HG02763 (cell line): ENCODE results near the gene TMEM51.

Experiments
- ATAC-seq: cut with Tn5 transposase; IDR thresholded peaks from one replicate; pipeline ENCODE4 v1.9.1; 2021; ENCODE audit warnings: mild to moderate bottlenecking, moderate library complexity; ENCODE audit not compliant: unreplicated experiment

TMEM51 gene

GRCh38 chr1:15152318-15153183 lies 996 bp upstream of the TMEM51 start:
- ATAC-seq, result no peak

DNA sequence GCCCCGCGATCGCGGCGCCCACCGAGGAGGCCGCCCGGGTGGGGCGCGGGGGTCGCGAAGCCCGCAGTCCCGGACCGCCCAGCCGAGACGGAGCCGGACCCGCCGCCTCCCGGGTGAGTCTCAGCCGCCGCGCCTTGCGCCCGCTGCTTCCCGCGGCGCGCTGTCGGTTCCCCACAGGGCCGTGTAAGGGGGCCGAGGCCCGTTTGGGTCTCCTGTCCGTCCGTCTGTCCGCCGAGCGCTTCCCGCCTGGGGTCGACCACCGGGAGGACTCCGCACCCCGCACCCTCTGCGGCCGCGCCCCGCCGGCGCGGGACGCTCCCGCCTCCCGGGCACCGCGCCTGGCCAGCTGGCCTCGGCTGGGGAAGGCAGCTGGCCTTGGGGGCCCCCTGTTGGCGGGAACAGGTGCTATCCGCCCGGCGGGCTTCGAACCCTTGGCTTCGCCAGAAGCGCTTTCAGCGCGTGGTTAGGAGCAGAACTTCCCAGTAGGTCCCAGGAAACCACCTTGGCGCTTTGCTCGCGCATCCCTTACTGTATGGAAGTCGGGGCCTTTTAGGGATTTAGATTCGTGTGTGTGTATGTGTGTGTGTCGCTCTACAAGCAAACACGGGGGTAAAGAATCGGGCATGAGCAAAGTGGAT lies 414 bp downstream of the TMEM51 start:
- no peak for ATAC-seq

GRCh38 chr1:15154480-15155036 lies 1.0 kb downstream of the TMEM51 start:
- ATAC-seq, result no peak

GRCh38 chr1:15155191-15155590 lies 1.6 kb downstream of the TMEM51 start:
- no peak for ATAC-seq

GRCh38 chr1:15155888-15156741 lies 2.6 kb downstream of the TMEM51 start:
- ATAC-seq, result no peak

DNA sequence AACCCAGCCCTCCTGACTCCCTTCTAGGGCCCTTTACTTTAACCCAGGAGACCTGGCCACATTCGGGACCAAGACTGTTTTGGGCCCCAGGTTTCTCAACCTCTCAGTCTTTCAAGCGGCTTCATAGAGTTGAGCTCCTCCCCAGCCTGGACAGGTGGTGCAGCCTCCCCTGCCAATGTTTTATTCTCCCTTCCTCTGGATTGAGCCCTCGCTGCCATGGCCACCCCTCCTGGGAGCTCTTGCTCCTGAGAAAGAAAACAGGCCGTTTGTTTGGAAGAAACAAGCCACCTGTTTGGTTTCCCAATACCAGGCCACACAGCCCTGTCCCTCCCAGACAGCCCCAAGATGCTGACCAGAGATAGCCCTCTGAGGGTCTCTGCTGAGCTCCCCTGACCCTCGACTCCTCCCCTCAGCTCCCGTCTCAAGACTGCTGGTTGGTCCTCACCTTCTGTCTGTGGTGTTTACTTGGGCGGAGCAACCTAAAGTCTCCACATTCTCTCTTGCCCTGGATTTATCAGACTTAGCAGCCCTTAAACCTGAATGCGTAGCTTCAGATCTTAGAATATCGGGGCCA lies 3.3 kb downstream of the TMEM51 start:
- ATAC-seq, result no peak

DNA sequence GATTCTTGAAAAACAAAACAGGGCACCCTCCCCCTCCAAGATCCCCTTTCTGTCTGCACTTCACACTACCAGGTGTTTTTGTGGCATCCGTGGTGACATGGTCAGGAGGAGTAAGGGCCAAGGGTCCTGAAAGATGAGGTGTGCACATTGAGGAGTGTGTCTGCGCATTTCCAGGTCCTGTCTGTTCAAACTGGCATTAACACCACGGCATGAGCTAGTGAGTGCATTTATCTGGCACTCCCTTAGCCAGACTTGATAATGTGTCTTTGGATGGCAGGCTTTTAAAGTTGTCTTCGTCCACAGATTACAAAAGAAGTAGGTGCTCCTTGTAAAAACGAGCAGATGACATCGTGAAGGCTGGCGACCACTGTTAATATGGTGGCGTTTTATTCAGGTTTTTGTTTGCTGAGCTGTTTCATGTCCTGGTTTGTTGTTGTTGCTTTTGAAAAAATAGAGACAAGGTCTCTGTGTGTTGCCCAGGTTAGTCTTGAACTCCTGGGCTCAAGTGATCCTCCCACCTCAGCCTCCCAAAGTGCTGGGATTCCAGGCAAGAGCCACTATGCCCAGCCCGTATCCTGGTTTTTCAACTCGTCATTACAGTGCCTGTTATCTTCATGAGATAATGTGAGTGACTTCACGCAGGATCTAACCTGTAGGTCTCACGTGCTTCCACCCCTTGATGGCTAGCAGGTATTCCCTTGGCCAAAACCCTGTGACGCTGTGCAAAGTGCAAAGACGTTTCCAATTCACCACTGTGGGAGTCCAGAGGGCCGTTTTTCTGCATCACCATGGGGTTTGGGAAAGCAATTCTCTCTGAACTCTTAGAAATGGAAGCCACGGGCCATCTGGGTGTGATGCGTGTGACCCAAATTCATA lies 4.2 kb downstream of the TMEM51 start:
- no peak for ATAC-seq

DNA sequence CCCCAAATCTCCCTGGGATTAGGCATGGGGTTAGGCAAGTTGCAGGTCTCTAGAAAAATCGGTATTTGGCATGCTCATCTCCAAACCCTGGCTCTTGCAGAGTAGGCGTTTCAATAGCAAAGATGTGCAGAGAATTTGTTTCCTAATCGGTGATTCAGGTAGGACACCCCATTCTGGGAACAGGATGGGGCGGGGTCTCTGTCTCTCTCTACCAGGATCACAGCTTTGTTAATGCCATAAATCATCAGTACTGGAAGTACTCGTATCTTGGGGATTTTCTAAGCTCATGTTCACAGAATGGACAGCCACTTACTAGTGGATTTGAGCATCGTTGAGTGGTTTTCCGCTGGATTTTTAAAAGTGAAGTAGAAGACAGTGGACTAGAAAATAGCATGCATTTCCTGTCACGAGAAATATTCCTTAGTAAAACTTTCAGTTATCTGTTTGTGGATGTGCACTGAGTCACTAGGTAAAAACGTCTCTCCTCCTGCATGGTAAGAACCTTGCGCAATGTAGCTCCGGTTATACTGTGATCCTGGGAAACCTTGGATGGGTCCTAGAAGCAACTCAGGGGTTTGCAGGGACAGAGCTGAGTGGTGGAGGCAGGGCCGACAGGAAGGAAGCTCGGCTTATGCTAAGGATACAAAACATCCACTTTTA lies 5.1 kb downstream of the TMEM51 start:
- no peak for ATAC-seq

- no peak for ATAC-seq
Observed at GRCh38 chr1:15159166-15159555, 5.6 kb downstream of the TMEM51 start.

DNA sequence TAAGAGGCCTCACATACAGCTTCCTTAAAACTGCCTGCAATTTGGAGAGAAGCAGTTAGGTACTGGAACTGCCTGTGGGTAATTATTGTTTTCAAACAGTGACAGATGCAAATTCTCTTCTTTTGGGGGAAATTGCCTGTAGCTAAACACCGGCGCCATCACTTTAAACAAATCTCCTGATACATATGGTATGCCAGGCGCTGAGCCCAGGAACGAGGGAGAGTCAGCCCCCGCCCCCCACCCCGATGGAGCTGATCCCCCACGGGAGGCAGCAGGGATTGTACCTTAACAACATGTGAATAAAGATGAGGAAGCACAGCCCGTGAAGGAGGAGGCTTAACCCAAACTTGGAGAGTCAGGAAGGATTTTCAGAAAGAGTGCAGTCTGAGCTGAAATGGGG lies 7.1 kb downstream of the TMEM51 start:
- no peak for ATAC-seq

GRCh38 chr1:15167386-15167785 lies 13.8 kb downstream of the TMEM51 start:
- ATAC-seq, result no peak

- no peak for ATAC-seq
Observed at GRCh38 chr1:15168479-15168878, 14.9 kb downstream of the TMEM51 start.

DNA sequence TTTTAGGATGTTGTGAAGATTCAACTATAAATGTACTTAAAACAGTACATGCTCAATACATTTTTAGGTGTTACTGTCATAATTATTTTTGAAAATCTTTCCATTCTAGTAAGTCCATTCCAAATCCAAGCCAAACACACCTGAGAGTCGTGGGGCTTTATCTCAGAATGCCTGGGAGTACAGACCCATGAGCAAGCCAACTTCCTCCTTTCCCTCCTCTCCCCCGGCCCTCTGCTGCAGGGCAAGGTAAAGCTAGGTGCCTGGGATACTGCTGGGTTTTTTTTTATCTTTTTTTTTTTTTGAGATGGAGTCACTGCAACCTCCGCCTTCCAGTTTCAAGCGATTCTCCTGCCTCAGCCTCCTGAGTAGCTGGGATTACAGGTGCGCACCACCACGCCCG lies 16.5 kb downstream of the TMEM51 start:
- ATAC-seq, result no peak

GRCh38 chr1:15171271-15171908 lies 17.8 kb downstream of the TMEM51 start:
- no peak for ATAC-seq

DNA sequence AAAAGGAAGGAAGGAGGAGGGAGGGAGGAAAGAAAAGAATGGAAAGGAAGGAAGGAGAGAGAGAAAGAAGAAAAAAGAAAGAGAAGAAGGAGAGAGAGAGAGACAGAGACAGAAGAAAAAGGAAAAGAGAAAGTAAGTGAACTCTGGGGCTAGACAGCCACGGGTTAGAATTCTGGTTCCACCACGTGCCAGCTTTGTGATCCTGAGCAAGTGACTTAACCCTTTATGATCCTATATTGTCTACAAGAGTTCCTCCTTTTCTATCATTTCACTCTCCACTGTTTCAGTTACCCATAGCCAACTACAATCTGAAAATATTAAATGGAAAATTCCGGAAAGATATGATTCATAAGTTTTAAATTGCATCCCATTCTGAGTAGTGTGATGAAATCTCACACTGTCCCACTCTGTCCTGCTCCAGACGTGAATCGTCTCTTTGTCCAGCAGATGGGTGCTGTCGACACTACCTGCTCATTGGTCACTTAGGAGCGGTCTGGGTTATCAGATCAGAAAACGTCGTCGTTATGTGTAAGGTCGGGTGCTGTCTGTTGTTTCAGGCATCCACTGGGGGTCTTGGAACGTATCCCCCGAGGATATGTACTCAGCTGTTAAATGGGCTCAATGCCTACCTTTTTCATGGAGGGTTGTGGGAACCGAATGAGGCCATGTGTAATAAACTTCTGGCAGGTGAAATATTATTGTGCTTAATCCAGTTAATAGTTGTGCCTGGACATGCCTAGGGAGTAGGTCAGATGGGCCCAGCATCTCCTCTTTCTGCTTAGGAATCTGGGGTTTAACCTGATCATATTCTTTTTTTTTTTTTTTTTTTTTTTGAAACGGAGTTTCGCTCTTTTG lies 19.1 kb downstream of the TMEM51 start:
- ATAC-seq, result no peak

DNA sequence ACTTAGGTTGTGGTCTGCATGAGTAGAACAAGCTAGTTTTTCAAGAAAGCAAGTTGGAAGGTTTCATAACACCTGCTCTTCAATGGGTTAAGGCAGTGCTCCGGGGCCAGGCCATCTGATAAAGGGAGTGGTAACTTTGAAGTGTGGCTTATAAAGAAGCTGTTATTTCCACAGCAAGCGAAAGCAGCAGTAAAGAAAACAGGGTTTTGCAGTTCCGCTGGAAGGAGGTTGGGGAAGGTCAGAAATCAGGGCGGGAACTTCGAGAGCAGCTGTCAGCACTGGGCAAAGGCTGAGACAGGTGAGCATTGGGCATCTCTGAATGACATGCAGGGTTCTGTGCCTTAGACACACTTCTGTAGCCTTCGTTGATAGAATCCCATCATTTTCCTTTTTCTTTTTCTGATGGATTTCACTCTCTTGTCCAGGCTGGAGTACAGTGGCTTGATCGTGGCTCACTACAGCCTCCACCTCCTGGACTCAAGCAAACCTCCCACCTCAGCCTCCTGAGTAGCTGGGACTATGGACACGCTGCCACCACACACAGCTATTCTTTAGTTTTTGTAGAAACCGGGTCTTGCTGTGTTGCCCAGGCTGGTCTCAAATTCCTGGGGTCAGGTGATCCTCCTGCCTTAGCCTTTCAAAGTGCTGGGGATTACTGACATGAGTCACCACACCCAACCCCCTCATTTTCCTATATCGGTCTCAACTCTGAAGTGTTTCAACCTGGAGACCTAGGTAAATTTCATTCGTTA lies 20.5 kb downstream of the TMEM51 start:
- no peak for ATAC-seq

DNA sequence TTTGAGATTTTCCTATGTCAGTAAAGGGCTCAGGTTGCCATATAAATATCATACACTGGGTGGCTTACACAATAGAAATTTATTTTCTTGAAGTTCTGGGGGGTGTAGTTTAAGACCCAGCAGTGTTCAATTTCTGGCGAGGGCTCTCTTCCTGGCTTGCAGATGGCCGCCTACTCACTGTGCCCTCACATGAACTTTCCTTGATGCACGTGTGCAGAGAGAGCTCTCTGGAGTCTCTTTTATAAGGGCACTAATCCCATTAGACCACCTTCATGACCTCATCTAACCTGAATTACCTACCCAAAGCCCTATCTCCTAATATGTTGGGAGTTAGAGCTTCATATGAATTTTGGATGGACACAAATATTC lies 21.1 kb downstream of the TMEM51 start:
- ATAC-seq, result no peak
